ENCODE measurements around the gene DNAJC13.

GRCh38 chr3:132570016-132570415, 152.7 kb downstream of the DNAJC13 start:
- TF ChIP-seq, protein P1, sequence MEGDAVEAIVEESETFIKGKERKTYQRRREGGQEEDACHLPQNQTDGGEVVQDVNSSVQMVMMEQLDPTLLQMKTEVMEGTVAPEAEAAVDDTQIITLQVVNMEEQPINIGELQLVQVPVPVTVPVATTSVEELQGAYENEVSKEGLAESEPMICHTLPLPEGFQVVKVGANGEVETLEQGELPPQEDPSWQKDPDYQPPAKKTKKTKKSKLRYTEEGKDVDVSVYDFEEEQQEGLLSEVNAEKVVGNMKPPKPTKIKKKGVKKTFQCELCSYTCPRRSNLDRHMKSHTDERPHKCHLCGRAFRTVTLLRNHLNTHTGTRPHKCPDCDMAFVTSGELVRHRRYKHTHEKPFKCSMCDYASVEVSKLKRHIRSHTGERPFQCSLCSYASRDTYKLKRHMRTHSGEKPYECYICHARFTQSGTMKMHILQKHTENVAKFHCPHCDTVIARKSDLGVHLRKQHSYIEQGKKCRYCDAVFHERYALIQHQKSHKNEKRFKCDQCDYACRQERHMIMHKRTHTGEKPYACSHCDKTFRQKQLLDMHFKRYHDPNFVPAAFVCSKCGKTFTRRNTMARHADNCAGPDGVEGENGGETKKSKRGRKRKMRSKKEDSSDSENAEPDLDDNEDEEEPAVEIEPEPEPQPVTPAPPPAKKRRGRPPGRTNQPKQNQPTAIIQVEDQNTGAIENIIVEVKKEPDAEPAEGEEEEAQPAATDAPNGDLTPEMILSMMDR (IDR thresholded peaks at IDR 0.05) = no peak
- TF ChIP-seq EP300 (IDR thresholded peaks at IDR 0.05) = no peak
- TF ChIP-seq POLR2A (IDR thresholded peaks at IDR 0.05) = no peak
- no peak for TF ChIP-seq POLR2AphosphoS5 (IDR thresholded peaks at IDR 0.05)

Measured in sigmoid colon (tissue), 4 donors.